ENCODE data around the gene DYNC1H1.

DNA sequence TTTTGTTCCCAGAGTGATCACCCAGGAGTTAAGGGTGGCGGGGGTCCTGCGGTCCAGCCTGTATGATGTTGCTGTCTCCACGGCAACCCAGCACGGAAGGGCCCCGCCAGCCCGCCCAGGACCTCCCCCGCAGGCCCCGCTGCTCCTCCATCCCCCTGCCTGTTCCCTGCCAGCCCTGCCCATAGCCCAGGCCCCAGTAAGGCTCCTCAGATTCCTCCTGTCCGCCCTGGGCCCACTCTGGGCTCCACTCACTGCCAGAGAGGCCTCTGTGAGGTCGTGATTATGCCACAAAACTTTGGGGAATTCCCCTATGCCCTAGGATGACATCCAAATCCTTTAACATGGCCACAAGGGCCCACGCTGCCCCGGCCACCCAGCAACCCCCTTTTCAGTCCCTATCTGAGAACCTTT is 101.7 kb downstream of the DYNC1H1 start:
- TF ChIP-seq, protein P1, sequence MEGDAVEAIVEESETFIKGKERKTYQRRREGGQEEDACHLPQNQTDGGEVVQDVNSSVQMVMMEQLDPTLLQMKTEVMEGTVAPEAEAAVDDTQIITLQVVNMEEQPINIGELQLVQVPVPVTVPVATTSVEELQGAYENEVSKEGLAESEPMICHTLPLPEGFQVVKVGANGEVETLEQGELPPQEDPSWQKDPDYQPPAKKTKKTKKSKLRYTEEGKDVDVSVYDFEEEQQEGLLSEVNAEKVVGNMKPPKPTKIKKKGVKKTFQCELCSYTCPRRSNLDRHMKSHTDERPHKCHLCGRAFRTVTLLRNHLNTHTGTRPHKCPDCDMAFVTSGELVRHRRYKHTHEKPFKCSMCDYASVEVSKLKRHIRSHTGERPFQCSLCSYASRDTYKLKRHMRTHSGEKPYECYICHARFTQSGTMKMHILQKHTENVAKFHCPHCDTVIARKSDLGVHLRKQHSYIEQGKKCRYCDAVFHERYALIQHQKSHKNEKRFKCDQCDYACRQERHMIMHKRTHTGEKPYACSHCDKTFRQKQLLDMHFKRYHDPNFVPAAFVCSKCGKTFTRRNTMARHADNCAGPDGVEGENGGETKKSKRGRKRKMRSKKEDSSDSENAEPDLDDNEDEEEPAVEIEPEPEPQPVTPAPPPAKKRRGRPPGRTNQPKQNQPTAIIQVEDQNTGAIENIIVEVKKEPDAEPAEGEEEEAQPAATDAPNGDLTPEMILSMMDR (IDR thresholded peaks at IDR 0.05) = no peak
- TF ChIP-seq POLR2A (IDR thresholded peaks at IDR 0.05) = no peak
